Spleen (tissue), 11 donors: ENCODE data around the gene KRT83. TPM values are rescaled to one million over a fixed set of nuclear protein-coding genes. Genes with fewer than 3 reads are reported as not detected.

Experiments used
- DNase-seq: peaks from one replicate; pipeline ENCODE4 v3.0.0-alpha.2; 2020
- H3K27ac ChIP-seq, 8 donors: fragments of 200-600 bp; sonication (generic) in 7 of 8; 1 replicate in 4 of 8; 2 replicates in 4 of 8; pipeline versions ENCODE4 v1.5.0 to v1.8.0; 2016 to 2021; ENCODE audit warnings: inconsistent platforms in 4 of 8, mild to moderate bottlenecking in 4 of 8, moderate library complexity in 1 of 8
- H3K27me3 ChIP-seq, 7 donors: fragments of 200-600 bp; sonication (generic) in 6 of 7; replicated peaks in 1 of 7; 1 replicate in 4 of 7; 2 replicates in 3 of 7; pipeline versions ENCODE4 v1.5.0 to v1.8.0; 2016 to 2021; ENCODE audit warnings: inconsistent platforms in 3 of 7, mild to moderate bottlenecking in 1 of 7
- H3K36me3 ChIP-seq, 6 donors: fragments of 200-600 bp; sonication (generic) in 5 of 6; 1 replicate in 4 of 6; 2 replicates in 2 of 6; pipeline versions ENCODE4 v1.5.0 to v1.8.0; 2016 to 2021; ENCODE audit warnings: inconsistent platforms in 2 of 6
- H3K4me1 ChIP-seq, 6 donors: fragments of 200-600 bp; sonication (generic) in 5 of 6; 1 replicate in 3 of 6; 2 replicates in 3 of 6; pipeline versions ENCODE4 v1.5.0 to v1.8.0; 2016 to 2021; ENCODE audit warnings: inconsistent platforms in 3 of 6
- H3K4me3 ChIP-seq, 8 donors: fragments of 200-600 bp; sonication (generic) in 7 of 8; 1 replicate in 4 of 8; 2 replicates in 4 of 8; pipeline versions ENCODE4 v1.5.0 to v1.8.0; 2016 to 2021; ENCODE audit warnings: inconsistent platforms in 4 of 8, mild to moderate bottlenecking in 4 of 8, moderate library complexity in 2 of 8
- H3K9me3 ChIP-seq, 8 donors: fragments of 200-600 bp; sonication (generic) in 7 of 8; 1 replicate in 4 of 8; 2 replicates in 4 of 8; pipeline versions ENCODE4 v1.5.0 to v1.8.0; 2016 to 2021; ENCODE audit warnings: inconsistent platforms in 4 of 8
- CTCF ChIP-seq, 11 experiments: fragments of 200-600 bp in 7 of 11; fragments of 450-650 bp in 4 of 11; sonication (generic) in 4 of 11; IDR thresholded peaks in 8 of 11; conservative IDR thresholded peaks in 3 of 11; 1 replicate in 7 of 11; 2 replicates in 4 of 11; pipeline versions ENCODE4 v1.4.0 to v1.8.0; 2016 to 2021; ENCODE audit warnings: antibody characterized with exemption in 11 of 11, inconsistent platforms in 4 of 11, mild to moderate bottlenecking in 1 of 11
- POLR2A ChIP-seq, 3 donors: fragments of 450-650 bp; IDR thresholded peaks; one replicate each; pipeline ENCODE4 v1.5.1; 2017; ENCODE audit warnings: antibody characterized with exemption in 3 of 3, mild to moderate bottlenecking in 1 of 3
- POLR2AphosphoS5 ChIP-seq, 3 donors: sonication (generic); formaldehyde crosslinking; IDR thresholded peaks; one replicate each; pipeline ENCODE4 v1.5.1; 2017; ENCODE audit warnings: antibody characterized with exemption in 3 of 3
- WGBS, 5 donors: extraction: QIAGEN DNeasy Blood & Tissue Kit in 3 of 5; methylation state at CpG; one replicate each; pipeline versions ENCODE4 v1.1.5 to v1.1.7; 2013 to 2018; 5-methylcytosine and 5-hydroxymethylcytosine counted together
- intact Hi-C: fragments of 100-400 bp; cut with DNase I; formaldehyde crosslinking; loops from one replicate; pipeline ENCODE4 v1.15.0; 2023; ENCODE audit warnings: low total_unique reads
- polyA plus RNA-seq, 3 donors: library from polyadenylated mRNA; stranded (reverse); fragments of 200-250 nt; gene quantifications; one replicate each; pipeline ENCODE4 v1.2.1, GENCODE V29; 2013
- total RNA-seq, 7 donors: library from RNA; depleted of rRNA in 3 of 7; stranded (reverse); fragments of >200 nt in 3 of 7; fragmentation: NEBNext Ultra II Directional in 4 of 7; extraction: Animal tissue kit (Norgen Biotek cat#: 25700) in 4 of 7; gene quantifications; one replicate each; pipeline versions ENCODE4 v1.1.0 to v1.2.1, GENCODE V29; 2016 to 2021
- donor health status: healthy with polysubstance abuse.
- donor health status: DM: no; HTN: no; CAD: no; lungs with moderate emphysema.
- donor health status: DM: no; HTN: no; CAD: no.
- donor health status: Bipolar disorder and iron deficiency.
- donor health status: healthy.
- donor health status: DM: no; HTN: no; CAD: no.
- donor health status: DM: yes; HTN: yes; CAD: no.

The KRT83 gene
- total and polyA plus RNA-seq, 10 donors, result not detected

- Histone ChIP-seq H3K4me3 (no peak overlapping the region), H3K4me1 (peaks cover 5 to 30% (median 17%) of the 10 kb centered on the region in 6 donors), H3K9me3 (no peaks in the 10 kb centered on the region), H3K36me3 (no peaks in the 10 kb centered on the region), H3K27ac (no peak overlapping the region), H3K27me3 (peaks cover 0 to 37% (median 0%) of the 10 kb centered on the region in 7 donors)
- TF ChIP-seq POLR2AphosphoS5 (IDR thresholded peaks at IDR 0.05) (no peak), POLR2A (IDR thresholded peaks at IDR 0.05) (no peak), CTCF (IDR thresholded peaks at IDR 0.05 in 8 of 11, conservative IDR thresholded peaks at IDR 0.05 in 3 of 11) (no peak)
- WGBS, 5 donors, result 89 to 94% (median 92%) methylated on average over 19 to 20 of the region's 20 CpGs
- DNase-seq, result peak; percentile 39
- intact Hi-C loops, result no loop called here
Observed at GRCh38 chr12:52356762-52357580, 35.8 kb upstream of the KRT83 start.

GRCh38 chr12:52356031-52356761, 35.0 kb upstream of the KRT83 start:
- 90 to 96% (median 94%) methylated on average over 51 to 56 of the region's 56 CpGs for WGBS, 5 donors
- Histone ChIP-seq H3K36me3 (no peaks in the 10 kb centered on the region), H3K9me3 (no peaks in the 10 kb centered on the region), H3K27me3 (peaks cover 0 to 37% (median 0%) of the 10 kb centered on the region in 7 donors), H3K27ac (no peak overlapping the region), H3K4me1 (peaks cover 6 to 38% (median 24%) of the 10 kb centered on the region in 6 donors), H3K4me3 (no peak overlapping the region)
- DNase-seq, result peak; percentile 74
- intact Hi-C loops, result no loop called here
- TF ChIP-seq POLR2A (IDR thresholded peaks at IDR 0.05) (no peak), POLR2AphosphoS5 (IDR thresholded peaks at IDR 0.05) (no peak), CTCF (IDR thresholded peaks at IDR 0.05 in 8 of 11, conservative IDR thresholded peaks at IDR 0.05 in 3 of 11) (no peak)

GRCh38 chr12:52355176-52355575, 34.0 kb upstream of the KRT83 start:
- WGBS, 5 donors, result 90 to 97% (median 92%) methylated on average over 8 of the region's 8 CpGs
- H3K4me3 ChIP-seq, result no peak overlapping the region
- H3K9me3 ChIP-seq, result no peaks in the 10 kb centered on the region
- no peak overlapping the region for H3K27ac ChIP-seq
- no peak for DNase-seq
- H3K36me3 ChIP-seq, result no peaks in the 10 kb centered on the region
- TF ChIP-seq POLR2AphosphoS5 (IDR thresholded peaks at IDR 0.05) (no peak), POLR2A (IDR thresholded peaks at IDR 0.05) (no peak), CTCF (IDR thresholded peaks at IDR 0.05 in 8 of 11, conservative IDR thresholded peaks at IDR 0.05 in 3 of 11) (no peak)
- H3K4me1 ChIP-seq, result peaks cover 6 to 46% (median 26%) of the 10 kb centered on the region in 6 donors
- intact Hi-C loops, result no loop called here
- H3K27me3 ChIP-seq, result peaks cover 0 to 47% (median 0%) of the 10 kb centered on the region in 7 donors

- H3K4me1 ChIP-seq, result peaks cover 6 to 38% (median 23%) of the 10 kb centered on the region in 6 donors
- H3K9me3 ChIP-seq, result no peaks in the 10 kb centered on the region
- H3K27ac ChIP-seq, result no peak overlapping the region
- peak; percentile 49 for DNase-seq
- no peak for TF ChIP-seq POLR2A (IDR thresholded peaks at IDR 0.05)
- TF ChIP-seq CTCF (IDR thresholded peaks at IDR 0.05 in 8 of 11, conservative IDR thresholded peaks at IDR 0.05 in 3 of 11), result no peak
- TF ChIP-seq POLR2AphosphoS5 (IDR thresholded peaks at IDR 0.05), result no peak
- peaks cover 0 to 50% (median 0%) of the 10 kb centered on the region in 7 donors for H3K27me3 ChIP-seq
- no peak overlapping the region for H3K4me3 ChIP-seq
- 44 to 58% (median 51%) methylated on average over 5 of the region's 5 CpGs for WGBS, 5 donors
- intact Hi-C loops, result no loop called here
- no peaks in the 10 kb centered on the region for H3K36me3 ChIP-seq
Observed at GRCh38 chr12:52354200-52354599, 33.0 kb upstream of the KRT83 start.
